HEK293 (cell line): ENCODE measurements around the gene RAET1E.

ENCODE experiments used
- BCL11A ChIP-seq: fragments of 450-650 bp; formaldehyde crosslinking; IDR thresholded peaks from 2 replicates; pipeline ENCODE4 v1.5.1; 2016; ENCODE audit warnings: low read depth, missing biosample characterization, missing genetic modification characterization
- RBAK ChIP-seq: fragments of 450-650 bp; formaldehyde crosslinking; IDR thresholded peaks from 2 replicates; pipeline ENCODE4 v1.5.1; 2016; ENCODE audit warnings: missing biosample characterization, missing genetic modification characterization
- ZNF221 ChIP-seq: fragments of 450-650 bp; formaldehyde crosslinking; IDR thresholded peaks from 2 replicates; pipeline ENCODE4 v1.5.1; 2017; ENCODE audit warnings: missing biosample characterization, missing genetic modification characterization, borderline replicate concordance
- ZNF521 ChIP-seq: fragments of 450-650 bp; formaldehyde crosslinking; IDR thresholded peaks from 2 replicates; pipeline ENCODE4 v1.5.1; 2017; ENCODE audit warnings: missing biosample characterization, mild to moderate bottlenecking, missing genetic modification characterization
- ZNF76 ChIP-seq: fragments of 450-650 bp; formaldehyde crosslinking; IDR thresholded peaks from 2 replicates; pipeline ENCODE4; 2016; ENCODE audit warnings: low read depth, missing biosample characterization, missing genetic modification characterization, borderline replicate concordance
- ZNF792 ChIP-seq: fragments of 450-650 bp; formaldehyde crosslinking; IDR thresholded peaks from 2 replicates; pipeline ENCODE4 v1.5.1; 2016; ENCODE audit warnings: missing biosample characterization, missing genetic modification characterization
- TF ChIP-seq, protein P1 (sequence below): sonication (generic); formaldehyde crosslinking; IDR thresholded peaks from 2 replicates; pipeline ENCODE4 v1.8.1; 2022; ENCODE audit warnings: mild to moderate bottlenecking, moderate library complexity, missing genetic modification reagents
- TF ChIP-seq, protein P2 (sequence below): fragments of 450-650 bp; formaldehyde crosslinking; IDR thresholded peaks from 2 replicates; pipeline ENCODE4 v1.5.1; 2016; ENCODE audit warnings: missing biosample characterization, missing genetic modification characterization

DNA sequence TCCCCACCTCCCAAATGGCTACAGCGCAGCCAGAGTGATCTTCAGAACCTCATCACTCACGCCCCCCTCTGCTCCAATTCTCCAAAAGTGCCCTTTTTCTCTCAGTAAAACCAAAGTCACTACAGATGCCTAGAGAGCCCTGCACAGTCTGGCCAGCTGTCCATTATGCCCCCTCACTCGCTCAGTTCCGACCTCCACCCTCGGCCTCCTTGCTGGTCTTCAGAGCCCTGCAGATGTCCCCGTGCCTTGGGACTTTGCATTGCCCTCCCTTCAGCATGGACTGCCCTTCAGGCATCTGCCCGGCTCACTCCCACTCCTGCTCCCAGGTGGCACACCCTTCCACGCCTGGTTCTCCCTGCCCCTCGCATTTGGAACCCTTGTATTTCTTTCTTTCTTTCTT lies 1.1 kb upstream of the RAET1E start:
- TF ChIP-seq ZNF76 (tag by site-specific recombination) (no peak), ZNF221 (tag by site-specific recombination) (no peak), ZNF521 (tag by site-specific recombination) (no peak), BCL11A (no peak), RBAK (no peak), ZNF792 (tag by site-specific recombination) (no peak)
- TF ChIP-seq, protein P1, sequence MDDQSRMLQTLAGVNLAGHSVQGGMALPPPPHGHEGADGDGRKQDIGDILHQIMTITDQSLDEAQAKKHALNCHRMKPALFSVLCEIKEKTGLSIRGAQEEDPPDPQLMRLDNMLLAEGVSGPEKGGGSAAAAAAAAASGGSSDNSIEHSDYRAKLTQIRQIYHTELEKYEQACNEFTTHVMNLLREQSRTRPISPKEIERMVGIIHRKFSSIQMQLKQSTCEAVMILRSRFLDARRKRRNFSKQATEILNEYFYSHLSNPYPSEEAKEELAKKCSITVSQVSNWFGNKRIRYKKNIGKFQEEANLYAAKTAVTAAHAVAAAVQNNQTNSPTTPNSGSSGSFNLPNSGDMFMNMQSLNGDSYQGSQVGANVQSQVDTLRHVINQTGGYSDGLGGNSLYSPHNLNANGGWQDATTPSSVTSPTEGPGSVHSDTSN (CRISPR knock-in tag) = no peak
- TF ChIP-seq, protein P2, sequence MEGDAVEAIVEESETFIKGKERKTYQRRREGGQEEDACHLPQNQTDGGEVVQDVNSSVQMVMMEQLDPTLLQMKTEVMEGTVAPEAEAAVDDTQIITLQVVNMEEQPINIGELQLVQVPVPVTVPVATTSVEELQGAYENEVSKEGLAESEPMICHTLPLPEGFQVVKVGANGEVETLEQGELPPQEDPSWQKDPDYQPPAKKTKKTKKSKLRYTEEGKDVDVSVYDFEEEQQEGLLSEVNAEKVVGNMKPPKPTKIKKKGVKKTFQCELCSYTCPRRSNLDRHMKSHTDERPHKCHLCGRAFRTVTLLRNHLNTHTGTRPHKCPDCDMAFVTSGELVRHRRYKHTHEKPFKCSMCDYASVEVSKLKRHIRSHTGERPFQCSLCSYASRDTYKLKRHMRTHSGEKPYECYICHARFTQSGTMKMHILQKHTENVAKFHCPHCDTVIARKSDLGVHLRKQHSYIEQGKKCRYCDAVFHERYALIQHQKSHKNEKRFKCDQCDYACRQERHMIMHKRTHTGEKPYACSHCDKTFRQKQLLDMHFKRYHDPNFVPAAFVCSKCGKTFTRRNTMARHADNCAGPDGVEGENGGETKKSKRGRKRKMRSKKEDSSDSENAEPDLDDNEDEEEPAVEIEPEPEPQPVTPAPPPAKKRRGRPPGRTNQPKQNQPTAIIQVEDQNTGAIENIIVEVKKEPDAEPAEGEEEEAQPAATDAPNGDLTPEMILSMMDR (tag by site-specific recombination) = no peak
